Ascending aorta (tissue), 2 donors: ENCODE data around the gene CYB5R3. TPM values are rescaled to one million over a fixed set of nuclear protein-coding genes. Genes with fewer than 3 reads are reported as not detected.
A peak's percentile ranks its signal among the peaks of the same experiment; 100 is the strongest.

Experiments used
- DNase-seq, 2 donors: peaks; one replicate each; pipeline ENCODE4 v3.0.0-alpha.2; 2019; ENCODE audit warnings: low spot score in 2 of 2
- H3K27ac ChIP-seq, 2 donors: fragments of 200-600 bp; sonication (generic); one replicate each; pipeline ENCODE4 v1.5.1; 2016 to 2017; ENCODE audit warnings: mild to moderate bottlenecking in 1 of 2
- H3K27me3 ChIP-seq: fragments of 200-600 bp; sonication (generic); one replicate; pipeline ENCODE4 v1.5.1; 2017
- H3K36me3 ChIP-seq, 2 donors: fragments of 200-600 bp; sonication (generic); one replicate each; pipeline ENCODE4 v1.5.1; 2016
- H3K4me1 ChIP-seq, 2 donors: fragments of 200-600 bp; sonication (generic); one replicate each; pipeline ENCODE4 v1.5.1; 2016 to 2017; ENCODE audit warnings: mild to moderate bottlenecking in 1 of 2
- H3K4me3 ChIP-seq, 2 donors: fragments of 200-600 bp; sonication (generic); one replicate each; pipeline ENCODE4 v1.5.1; 2016 to 2017; ENCODE audit warnings: mild to moderate bottlenecking in 1 of 2
- H3K9me3 ChIP-seq, 2 donors: fragments of 200-600 bp; sonication (generic); one replicate each; pipeline ENCODE4 v1.5.1; 2016
- CTCF ChIP-seq, 3 experiments: fragments of 200-600 bp in 2 of 3; fragments of 450-650 bp in 1 of 3; sonication (generic) in 2 of 3; IDR thresholded peaks; one replicate each; pipeline ENCODE4 v1.5.1; 2016 to 2019; ENCODE audit warnings: antibody characterized with exemption in 3 of 3, mild to moderate bottlenecking in 1 of 3, moderate library complexity in 1 of 3
- intact Hi-C: fragments of 100-400 bp; cut with DNase I; formaldehyde crosslinking; loops from one replicate; pipeline ENCODE4 v1.15.1; 2023
- total RNA-seq: library from RNA; depleted of rRNA; stranded (reverse); fragments of >200 nt; gene quantifications from one replicate; pipeline ENCODE4 v1.1.0, GENCODE V29; 2016

CYB5R3 gene
- total RNA-seq, 1 donor from 2014 or later = 455 TPM

GRCh38 chr22:42645341-42645937 lies 3.8 kb downstream of the CYB5R3 start:
- no peaks in the 10 kb centered on the region for H3K36me3 ChIP-seq
- H3K27ac ChIP-seq = peak overlapping the region; percentile 88 to 98
- H3K4me1 ChIP-seq = peaks cover 19 to 64% of the 10 kb centered on the region in 2 donors
- no peaks in the 10 kb centered on the region for H3K9me3 ChIP-seq
- DNase-seq = no peak
- H3K27me3 ChIP-seq = no peaks in the 10 kb centered on the region
- TF ChIP-seq CTCF (IDR thresholded peaks at IDR 0.05) = no peak
- H3K4me3 ChIP-seq = peak overlapping the region; percentile 74 to 97
- intact Hi-C loops = loop anchor here (5.0 to 10.0 kb wide), 2 partner anchors 212 to 349 kb away; partner anchors contain the start of gene ARFGAP3

GRCh38 chr22:42644422-42645340 lies 4.5 kb downstream of the CYB5R3 start:
- H3K27ac ChIP-seq = peak overlapping the region; percentile 88 to 98
- H3K9me3 ChIP-seq = no peaks in the 10 kb centered on the region
- peak overlapping the region; percentile 74 to 97 for H3K4me3 ChIP-seq
- H3K4me1 ChIP-seq = peaks cover 19 to 63% of the 10 kb centered on the region in 2 donors
- no peak for TF ChIP-seq CTCF (IDR thresholded peaks at IDR 0.05)
- no peaks in the 10 kb centered on the region for H3K27me3 ChIP-seq
- intact Hi-C loops = loop anchor here (5.0 to 10.0 kb wide), 2 partner anchors 213 to 350 kb away; partner anchors contain the start of gene ARFGAP3
- DNase-seq = no peak
- H3K36me3 ChIP-seq = no peaks in the 10 kb centered on the region

GRCh38 chr22:42643634-42644421 lies 5.4 kb downstream of the CYB5R3 start:
- H3K9me3 ChIP-seq = no peaks in the 10 kb centered on the region
- DNase-seq = no peak
- H3K27me3 ChIP-seq = no peaks in the 10 kb centered on the region
- peak overlapping the region in 1 of 2 donors; percentile 97 for H3K4me3 ChIP-seq
- no peak for TF ChIP-seq CTCF (IDR thresholded peaks at IDR 0.05)
- H3K4me1 ChIP-seq = peaks cover 17 to 61% of the 10 kb centered on the region in 2 donors
- intact Hi-C loops = loop anchor here (10.0 kb wide), 1 partner anchor 351 kb away; no protein-coding TSS in a partner anchor
- H3K27ac ChIP-seq = peak overlapping the region; percentile 88 to 98
- H3K36me3 ChIP-seq = no peaks in the 10 kb centered on the region

- no peaks in the 10 kb centered on the region for H3K9me3 ChIP-seq
- H3K4me3 ChIP-seq = no peak overlapping the region
- DNase-seq = no peak
- H3K27ac ChIP-seq = peak overlapping the region; percentile 88 to 98
- peaks cover 13 to 58% of the 10 kb centered on the region in 2 donors for H3K4me1 ChIP-seq
- H3K36me3 ChIP-seq = no peaks in the 10 kb centered on the region
- intact Hi-C loops = loop anchor here (10.0 kb wide), 1 partner anchor 352 kb away; no protein-coding TSS in a partner anchor
- no peaks in the 10 kb centered on the region for H3K27me3 ChIP-seq
- TF ChIP-seq CTCF (IDR thresholded peaks at IDR 0.05) = no peak
Observed at GRCh38 chr22:42642806-42643633, 6.2 kb downstream of the CYB5R3 start.
